ENCODE results near the gene DCP1A.

DCP1A gene

DNA sequence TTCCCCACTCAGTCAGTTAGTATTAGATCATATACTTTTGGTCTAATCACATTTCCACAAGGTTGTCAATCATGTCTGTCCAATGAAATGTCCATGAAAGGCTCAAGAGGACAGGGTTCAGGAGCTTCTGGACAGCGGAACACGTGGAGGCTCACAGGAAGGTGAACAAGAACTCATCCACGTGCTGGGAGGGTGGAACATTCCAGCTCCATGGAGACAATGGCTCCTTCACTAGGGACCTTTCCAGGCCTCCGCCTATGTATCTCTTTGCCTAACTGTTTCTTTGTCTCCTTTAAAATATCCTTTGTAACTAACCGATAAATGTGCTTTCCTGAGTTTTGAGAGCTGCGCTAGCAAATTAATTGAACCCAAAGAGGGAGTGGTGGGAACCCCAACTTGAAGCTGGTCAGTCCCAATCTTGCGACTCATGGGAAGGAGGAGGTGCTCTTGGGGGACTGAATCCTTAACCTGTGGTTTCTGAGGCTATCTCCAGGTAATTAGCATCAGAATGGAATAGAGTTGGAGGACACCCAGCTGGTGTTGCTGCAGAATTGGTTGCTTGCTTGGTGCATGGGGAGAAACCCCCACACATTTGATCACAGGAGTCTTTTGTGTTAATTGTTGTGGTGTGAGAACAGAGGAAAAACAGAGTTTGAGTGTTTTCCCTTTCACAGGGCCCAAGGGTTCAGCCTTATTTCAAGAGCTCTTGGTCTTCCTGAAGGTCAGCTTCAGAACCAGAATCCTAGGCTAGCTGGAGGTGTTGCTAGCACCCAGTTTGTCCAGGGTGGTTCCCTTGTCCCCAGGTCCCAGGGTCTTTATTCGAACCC, 88.5 kb downstream of the DCP1A start:
- TF ChIP-seq, protein P1, sequence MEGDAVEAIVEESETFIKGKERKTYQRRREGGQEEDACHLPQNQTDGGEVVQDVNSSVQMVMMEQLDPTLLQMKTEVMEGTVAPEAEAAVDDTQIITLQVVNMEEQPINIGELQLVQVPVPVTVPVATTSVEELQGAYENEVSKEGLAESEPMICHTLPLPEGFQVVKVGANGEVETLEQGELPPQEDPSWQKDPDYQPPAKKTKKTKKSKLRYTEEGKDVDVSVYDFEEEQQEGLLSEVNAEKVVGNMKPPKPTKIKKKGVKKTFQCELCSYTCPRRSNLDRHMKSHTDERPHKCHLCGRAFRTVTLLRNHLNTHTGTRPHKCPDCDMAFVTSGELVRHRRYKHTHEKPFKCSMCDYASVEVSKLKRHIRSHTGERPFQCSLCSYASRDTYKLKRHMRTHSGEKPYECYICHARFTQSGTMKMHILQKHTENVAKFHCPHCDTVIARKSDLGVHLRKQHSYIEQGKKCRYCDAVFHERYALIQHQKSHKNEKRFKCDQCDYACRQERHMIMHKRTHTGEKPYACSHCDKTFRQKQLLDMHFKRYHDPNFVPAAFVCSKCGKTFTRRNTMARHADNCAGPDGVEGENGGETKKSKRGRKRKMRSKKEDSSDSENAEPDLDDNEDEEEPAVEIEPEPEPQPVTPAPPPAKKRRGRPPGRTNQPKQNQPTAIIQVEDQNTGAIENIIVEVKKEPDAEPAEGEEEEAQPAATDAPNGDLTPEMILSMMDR (conservative IDR thresholded peaks at IDR 0.05; ENCODE audit: low read length), result no peak
- DNase-seq (ENCODE audit: low read depth), result no peak
- no peak overlapping the region for H3K4me3 ChIP-seq (ENCODE audit: low read length)

DNA sequence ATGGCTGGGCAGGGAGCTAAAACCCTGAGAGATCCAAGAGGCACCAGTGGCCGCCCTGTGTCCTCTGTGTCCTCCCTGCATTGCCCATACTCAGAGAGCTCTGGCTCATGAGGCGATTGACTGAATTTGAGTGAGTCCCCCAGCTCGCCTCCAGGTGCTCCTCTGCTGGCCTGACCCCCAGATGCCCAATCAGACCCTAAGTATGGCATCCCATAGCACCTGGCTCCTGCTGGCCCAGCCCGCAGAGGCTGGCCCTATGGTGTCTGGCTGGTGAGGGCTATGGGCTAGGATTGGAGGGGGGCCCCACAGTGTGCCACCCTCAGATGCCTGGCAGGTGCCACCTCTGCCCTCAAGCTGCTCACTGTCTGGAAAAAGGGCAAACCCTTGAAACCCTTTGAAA, 89.9 kb downstream of the DCP1A start:
- TF ChIP-seq, protein P1 (conservative IDR thresholded peaks at IDR 0.05; ENCODE audit: low read length), result no peak
- no peak for DNase-seq (ENCODE audit: low read depth)

DNA sequence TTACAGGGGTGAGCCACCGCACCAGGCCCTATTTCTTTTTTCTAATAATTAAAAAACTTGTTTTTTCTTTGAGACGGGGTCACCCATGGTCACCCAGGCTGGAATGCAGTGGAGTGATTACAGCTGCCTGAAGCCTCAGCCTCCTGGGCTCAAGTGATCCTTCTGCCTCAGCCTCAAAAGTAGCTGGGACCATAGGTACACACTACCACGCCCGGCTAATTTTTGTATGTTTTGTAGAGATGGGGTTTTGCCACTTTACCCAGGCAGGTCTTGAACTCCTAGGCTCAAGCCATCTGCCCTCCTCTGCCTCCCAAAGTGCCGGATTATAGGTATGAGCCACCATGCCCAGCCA, 90.7 kb downstream of the DCP1A start:
- TF ChIP-seq, protein P1 (conservative IDR thresholded peaks at IDR 0.05; ENCODE audit: low read length), result no peak
- H3K4me3 ChIP-seq (ENCODE audit: low read length), result no peak overlapping the region
- DNase-seq (ENCODE audit: low read depth), result no peak

More for the DNA sequence above, 89.9 kb downstream of the DCP1A start:
- no peak overlapping the region for H3K4me3 ChIP-seq (ENCODE audit: low read length)

DNA sequence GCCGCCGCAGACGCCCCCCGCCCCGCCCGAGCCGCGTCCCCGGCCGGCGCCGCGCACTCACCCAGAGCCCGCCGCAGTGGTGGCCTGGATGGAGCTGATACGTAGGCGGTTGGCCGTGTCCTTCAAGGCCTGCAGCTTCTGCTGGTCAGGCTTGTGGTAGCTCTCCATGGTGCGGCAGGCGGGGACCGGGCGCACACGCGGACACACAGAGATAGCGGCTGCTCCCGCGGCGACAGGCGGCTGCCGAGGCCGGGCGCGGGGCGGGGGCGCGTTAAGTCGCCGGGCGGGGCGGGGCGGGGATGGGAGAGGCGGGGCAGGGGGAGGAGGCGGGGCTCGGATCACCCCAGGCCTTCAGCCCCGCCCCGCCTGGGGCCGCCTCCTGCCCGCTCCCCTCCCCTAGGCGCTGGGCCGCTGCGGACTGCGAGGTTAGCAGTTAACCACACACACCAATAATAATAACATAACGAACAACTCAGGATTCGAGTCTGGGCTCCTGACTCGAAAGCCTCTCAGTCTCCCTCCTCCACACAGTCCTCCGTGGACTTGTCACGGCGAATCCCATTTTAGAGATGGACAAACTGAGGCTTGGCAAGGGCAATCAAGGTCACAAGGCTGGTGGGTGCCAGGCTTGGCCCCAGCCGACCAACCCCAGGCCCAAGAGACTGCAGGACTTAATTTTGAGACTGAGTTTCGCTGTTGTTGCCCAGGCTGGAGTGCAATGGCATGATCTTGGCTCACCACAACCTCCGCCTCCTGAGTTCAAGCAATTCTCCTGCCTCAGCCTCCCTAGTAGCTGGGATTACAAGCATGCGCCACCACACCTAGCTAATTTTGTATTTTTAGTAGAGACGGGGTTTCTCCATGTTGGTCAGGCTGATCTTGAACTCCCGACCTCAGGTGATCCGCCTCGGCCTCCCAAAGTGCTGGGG, 91.3 kb downstream of the DCP1A start, which contains the start of gene TKT:
TKT (minus strand) TSS at position 248 of the 929 bp plus-strand sequence; CDS start at position 168, 80 bp downstream.
- peak; percentile 83 for DNase-seq (ENCODE audit: low read depth)
- TF ChIP-seq, protein P1 (conservative IDR thresholded peaks at IDR 0.05; ENCODE audit: low read length), result no peak

DNA sequence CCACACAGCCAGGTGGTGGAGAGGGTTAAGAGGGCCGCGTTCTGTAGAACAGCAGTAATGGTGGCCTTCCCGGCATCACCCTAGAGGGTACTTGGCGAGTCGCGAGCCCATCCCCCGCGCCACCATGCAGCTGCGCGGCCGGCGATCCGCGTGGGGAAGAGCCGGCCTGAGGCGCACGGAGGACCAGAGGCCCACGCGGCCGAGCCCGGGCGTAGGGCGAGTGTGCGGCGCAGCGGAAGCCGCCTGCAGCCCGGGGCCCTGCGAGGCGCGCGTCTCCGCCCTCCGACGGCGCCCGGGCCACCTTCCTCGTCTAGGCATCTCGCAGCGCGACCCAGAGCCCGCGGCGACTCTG, 91.9 kb downstream of the DCP1A start:
- no peak for DNase-seq (ENCODE audit: low read depth)

More for the DNA sequence above, 91.3 kb downstream of the DCP1A start, which contains the start of gene TKT:
- peak within 1 kb of the TSS; percentile 92 for H3K4me3 ChIP-seq (ENCODE audit: low read length)

DNA sequence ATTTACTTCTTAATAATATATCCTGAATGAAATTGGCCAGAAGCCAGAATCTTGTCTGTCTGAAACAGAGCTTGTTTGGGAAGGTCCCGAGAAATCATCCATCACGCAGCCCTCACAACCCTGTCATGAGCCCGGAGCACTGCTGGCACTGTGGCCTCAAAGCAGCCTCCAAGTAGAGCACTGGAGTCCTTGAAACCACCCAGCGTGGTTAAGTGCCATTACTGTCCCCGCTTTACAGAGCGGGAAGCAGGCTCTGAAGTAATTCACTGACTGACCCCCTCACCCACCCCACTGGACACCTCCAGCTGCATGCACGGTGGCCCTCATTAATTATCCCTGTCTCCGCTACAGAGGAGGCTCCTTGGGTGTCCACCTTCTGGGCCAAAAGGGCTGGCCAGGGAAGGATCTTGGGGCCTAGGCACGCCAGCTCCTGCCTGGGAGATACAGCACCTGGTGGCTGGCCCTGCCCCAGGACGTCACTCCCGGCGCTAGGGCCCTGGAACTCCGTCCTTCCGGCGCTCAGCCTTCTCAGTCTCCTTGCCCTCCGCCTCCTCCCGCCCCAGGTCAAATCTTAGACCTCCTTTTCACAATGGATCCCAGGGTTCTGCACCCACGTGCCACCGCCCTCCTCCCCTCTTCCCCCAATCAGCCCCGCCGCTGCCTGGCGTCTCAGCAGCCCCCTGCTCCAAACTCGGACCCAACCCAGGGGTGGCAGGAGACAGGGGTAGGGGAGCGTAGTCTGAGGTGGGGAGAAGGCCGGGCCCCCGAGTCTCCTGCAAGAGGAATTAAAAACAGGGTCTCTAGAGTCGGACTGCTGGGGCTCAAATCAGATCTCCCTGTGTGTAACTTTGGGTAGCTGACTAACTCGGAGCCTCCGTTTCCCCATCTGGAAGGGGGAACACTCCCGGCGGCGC, 92.6 kb downstream of the DCP1A start:
- peak; percentile 42 for DNase-seq (ENCODE audit: low read depth)
- TF ChIP-seq, protein P1 (conservative IDR thresholded peaks at IDR 0.05; ENCODE audit: low read length), result no peak
- H3K4me3 ChIP-seq (ENCODE audit: low read length), result peak overlapping the region; percentile 92

More for the DNA sequence above, 91.9 kb downstream of the DCP1A start:
- TF ChIP-seq, protein P1 (conservative IDR thresholded peaks at IDR 0.05; ENCODE audit: low read length), result no peak
- H3K4me3 ChIP-seq (ENCODE audit: low read length), result peak overlapping the region; percentile 92
